Mesendoderm (in vitro differentiated cells): ENCODE data around the gene PPP2R5C.
A peak's percentile ranks its signal among the peaks of the same experiment; 100 is the strongest.

ENCODE experiments used
- DNase-seq: peaks from one replicate; pipeline ENCODE4 v3.0.0; 2013
- H2AK5ac ChIP-seq: 2 replicates; pipeline ENCODE4 v1.6.1; 2013; ENCODE audit warnings: low read length, inconsistent platforms
- H2BK120ac ChIP-seq: 2 replicates; pipeline ENCODE4 v1.6.1; 2013; ENCODE audit warnings: low read depth, mild to moderate bottlenecking, low read length, moderate library complexity, mixed read lengths
- H2BK15ac ChIP-seq: replicated peaks from 2 replicates; pipeline ENCODE4 v1.6.1; 2013; ENCODE audit warnings: low read depth, mild to moderate bottlenecking, moderate library complexity
- H2BK5ac ChIP-seq: 2 replicates; pipeline ENCODE4 v1.6.1; 2013; ENCODE audit warnings: low read length, inconsistent platforms
- H3K18ac ChIP-seq: 2 replicates; pipeline ENCODE4 v1.6.1; 2013; ENCODE audit warnings: mild to moderate bottlenecking, low read length, mixed read lengths
- H3K23ac ChIP-seq: one replicate; pipeline ENCODE4 v1.6.1; 2013; ENCODE audit warnings: low read length
- H3K27ac ChIP-seq: 2 replicates; pipeline ENCODE4 v1.5.1; 2013; ENCODE audit warnings: low read depth, mild to moderate bottlenecking, inconsistent platforms, low read length, moderate library complexity
- H3K27me3 ChIP-seq: 2 replicates; pipeline ENCODE4 v1.6.1; 2013; ENCODE audit warnings: low read length, control low read depth, mild to moderate bottlenecking, inconsistent platforms; ENCODE audit not compliant: insufficient read depth, poor library complexity
- H3K36me3 ChIP-seq: 2 replicates; pipeline ENCODE4 v1.6.1; 2013; ENCODE audit warnings: low read length, inconsistent platforms; ENCODE audit not compliant: control insufficient read depth, insufficient read depth
- H3K4ac ChIP-seq: one replicate; pipeline ENCODE4 v1.6.1; 2013; ENCODE audit warnings: low read depth, mild to moderate bottlenecking, low read length, moderate library complexity
- H3K4me1 ChIP-seq: 2 replicates; pipeline ENCODE4 v1.6.1; 2013; ENCODE audit warnings: low read depth, low read length, inconsistent platforms; ENCODE audit not compliant: control insufficient read depth
- H3K4me2 ChIP-seq: 2 replicates; pipeline ENCODE4 v1.6.1; 2013; ENCODE audit warnings: low read length
- H3K4me3 ChIP-seq: 2 replicates; pipeline ENCODE4 v1.5.1; 2013; ENCODE audit warnings: mild to moderate bottlenecking, low read length
- H3K56ac ChIP-seq: one replicate; pipeline ENCODE4 v1.6.1; 2013; ENCODE audit warnings: low read length
- H3K79me1 ChIP-seq: 2 replicates; pipeline ENCODE4 v1.6.1; 2013; ENCODE audit warnings: low read length, inconsistent platforms
- H3K79me2 ChIP-seq: 2 replicates; pipeline ENCODE4 v1.6.1; 2013; ENCODE audit warnings: mild to moderate bottlenecking, low read length; ENCODE audit not compliant: control insufficient read depth, insufficient read depth
- H3K9ac ChIP-seq: 2 replicates; pipeline ENCODE4 v1.6.1; 2013; ENCODE audit warnings: low read length, inconsistent platforms
- H4K5ac ChIP-seq: one replicate; pipeline ENCODE4 v1.6.1; 2013; ENCODE audit warnings: low read length
- H4K8ac ChIP-seq: one replicate; pipeline ENCODE4 v1.6.1; 2013; ENCODE audit warnings: low read depth, mild to moderate bottlenecking, control low read depth, low read length, moderate library complexity
- WGBS: extraction: QIAGEN DNeasy Blood & Tissue Kit; methylation state at CpG from one replicate; pipeline ENCODE4 v1.1.7; 2013; ENCODE audit warnings: low lambda C conversion rate, missing lambda C conversion rate; ENCODE audit not compliant: insufficient coverage; ENCODE audit errors: extremely low coverage; 5-methylcytosine and 5-hydroxymethylcytosine counted together

The PPP2R5C gene

GRCh38 chr14:101851736-101852405 lies 90.4 kb downstream of the PPP2R5C start:
- Histone ChIP-seq H2BK15ac (no peak overlapping the region), H2AK5ac (no peak overlapping the region), H3K23ac (no peak overlapping the region), H2BK120ac (no peak overlapping the region), H3K27me3 (no peaks in the 10 kb centered on the region), H3K56ac (no peak overlapping the region), H2BK5ac (no peak overlapping the region), H3K4me3 (no peak overlapping the region), H4K5ac (no peak overlapping the region), H3K4me1 (no peaks in the 10 kb centered on the region), H3K27ac (no peak overlapping the region), H3K4me2 (no peak overlapping the region), H3K18ac (no peak overlapping the region), H3K79me2 (peaks cover 29% of the 10 kb centered on the region), H3K4ac (no peak overlapping the region), H3K36me3 (no peaks in the 10 kb centered on the region), H3K9ac (no peak overlapping the region), H3K79me1 (peaks cover 31% of the 10 kb centered on the region), H4K8ac (no peak overlapping the region)
- WGBS: no CpG with 5 or more reads among the region's 7 CpGs
- DNase-seq: no peak

- Histone ChIP-seq H3K27me3 (no peaks in the 10 kb centered on the region), H3K18ac (no peak overlapping the region), H2BK15ac (no peak overlapping the region), H3K9ac (no peak overlapping the region), H2BK120ac (no peak overlapping the region), H3K4me2 (no peak overlapping the region), H3K56ac (no peak overlapping the region), H4K8ac (no peak overlapping the region), H3K79me1 (peaks cover 32% of the 10 kb centered on the region), H3K36me3 (peaks cover 2% of the 10 kb centered on the region), H2BK5ac (no peak overlapping the region), H3K27ac (no peak overlapping the region), H3K23ac (no peak overlapping the region), H4K5ac (no peak overlapping the region), H3K79me2 (peaks cover 29% of the 10 kb centered on the region), H3K4ac (no peak overlapping the region), H3K4me3 (no peak overlapping the region), H3K4me1 (no peaks in the 10 kb centered on the region), H2AK5ac (no peak overlapping the region)
- no CpG with 5 or more reads among the region's 5 CpGs for WGBS
- no peak for DNase-seq
These were observed 91.3 kb downstream of the PPP2R5C start for GRCh38 chr14:101852785-101853184.

- peaks cover 2% of the 10 kb centered on the region for H3K36me3 ChIP-seq
- no peaks in the 10 kb centered on the region for H3K4me1 ChIP-seq
- H2AK5ac ChIP-seq: no peak overlapping the region
- H2BK120ac ChIP-seq: no peak overlapping the region
- no peak overlapping the region for H3K4me3 ChIP-seq
- H4K8ac ChIP-seq: no peak overlapping the region
- peaks cover 32% of the 10 kb centered on the region for H3K79me1 ChIP-seq
- H2BK15ac ChIP-seq: no peak overlapping the region
- H3K4me2 ChIP-seq: no peak overlapping the region
- no peak overlapping the region for H3K23ac ChIP-seq
- H3K9ac ChIP-seq: no peak overlapping the region
- H3K18ac ChIP-seq: no peak overlapping the region
- H3K27me3 ChIP-seq: no peaks in the 10 kb centered on the region
- H2BK5ac ChIP-seq: no peak overlapping the region
- H3K27ac ChIP-seq: no peak overlapping the region
- peaks cover 29% of the 10 kb centered on the region for H3K79me2 ChIP-seq
- no peak for DNase-seq
- WGBS: no CpG with 5 or more reads among the region's 15 CpGs
- H4K5ac ChIP-seq: no peak overlapping the region
- H3K4ac ChIP-seq: no peak overlapping the region
- peak overlapping the region; percentile 34 for H3K56ac ChIP-seq
These were observed 92.0 kb downstream of the PPP2R5C start for GRCh38 chr14:101853455-101854018.

GRCh38 chr14:101854366-101854765 lies 92.9 kb downstream of the PPP2R5C start:
- H3K18ac ChIP-seq: no peak overlapping the region
- H3K79me2 ChIP-seq: peaks cover 26% of the 10 kb centered on the region
- H3K4ac ChIP-seq: no peak overlapping the region
- no peaks in the 10 kb centered on the region for H3K4me1 ChIP-seq
- H3K27me3 ChIP-seq: no peaks in the 10 kb centered on the region
- no peak overlapping the region for H2BK15ac ChIP-seq
- H3K56ac ChIP-seq: no peak overlapping the region
- no peak overlapping the region for H2AK5ac ChIP-seq
- H3K79me1 ChIP-seq: peaks cover 30% of the 10 kb centered on the region
- no peak overlapping the region for H3K4me3 ChIP-seq
- H4K8ac ChIP-seq: no peak overlapping the region
- no peak overlapping the region for H3K23ac ChIP-seq
- H3K4me2 ChIP-seq: no peak overlapping the region
- peak; percentile 26 for DNase-seq
- H2BK5ac ChIP-seq: no peak overlapping the region
- H4K5ac ChIP-seq: no peak overlapping the region
- H3K27ac ChIP-seq: no peak overlapping the region
- no peak overlapping the region for H3K9ac ChIP-seq
- H3K36me3 ChIP-seq: peaks cover 2% of the 10 kb centered on the region
- H2BK120ac ChIP-seq: no peak overlapping the region
- WGBS: no CpG with 5 or more reads among the region's 5 CpGs

- Histone ChIP-seq H3K23ac (no peak overlapping the region), H3K9ac (no peak overlapping the region), H3K4me2 (no peak overlapping the region), H3K36me3 (peaks cover 2% of the 10 kb centered on the region), H3K4me1 (no peaks in the 10 kb centered on the region), H3K18ac (no peak overlapping the region), H4K8ac (no peak overlapping the region), H2BK15ac (no peak overlapping the region), H3K79me1 (peaks cover 28% of the 10 kb centered on the region), H2BK5ac (no peak overlapping the region), H4K5ac (no peak overlapping the region), H2AK5ac (no peak overlapping the region), H3K4ac (no peak overlapping the region), H3K27me3 (no peaks in the 10 kb centered on the region), H3K27ac (no peak overlapping the region), H3K56ac (no peak overlapping the region), H3K4me3 (no peak overlapping the region), H3K79me2 (peaks cover 18% of the 10 kb centered on the region), H2BK120ac (no peak overlapping the region)
- WGBS: no CpG with 5 or more reads among the region's 5 CpGs
- DNase-seq: no peak
These were observed 94.4 kb downstream of the PPP2R5C start for GRCh38 chr14:101855958-101856357.

- no peak overlapping the region for H3K56ac ChIP-seq
- no peak overlapping the region for H3K4ac ChIP-seq
- no peak overlapping the region for H2BK15ac ChIP-seq
- H3K27ac ChIP-seq: no peak overlapping the region
- H3K4me1 ChIP-seq: no peaks in the 10 kb centered on the region
- no peak overlapping the region for H3K9ac ChIP-seq
- no peak overlapping the region for H3K23ac ChIP-seq
- no peak overlapping the region for H2AK5ac ChIP-seq
- no peaks in the 10 kb centered on the region for H3K27me3 ChIP-seq
- H3K36me3 ChIP-seq: peaks cover 2% of the 10 kb centered on the region
- no peak overlapping the region for H4K5ac ChIP-seq
- no peak overlapping the region for H3K18ac ChIP-seq
- DNase-seq: no peak
- no peak overlapping the region for H3K4me2 ChIP-seq
- H4K8ac ChIP-seq: no peak overlapping the region
- H2BK120ac ChIP-seq: no peak overlapping the region
- no peak overlapping the region for H3K4me3 ChIP-seq
- H3K79me2 ChIP-seq: peaks cover 15% of the 10 kb centered on the region
- WGBS: no CpG with 5 or more reads among the region's 4 CpGs
- no peak overlapping the region for H2BK5ac ChIP-seq
- H3K79me1 ChIP-seq: peaks cover 24% of the 10 kb centered on the region
These were observed 95.0 kb downstream of the PPP2R5C start for GRCh38 chr14:101856536-101856935.
